BLaER1 (cell line): ENCODE measurements around the gene PTGDS.

Experiments used
- H3K27ac ChIP-seq: shearing (Covaris generic); formaldehyde crosslinking; 2 replicates; pipeline ENCODE4 v1.8.1; 2022
- H3K27me3 ChIP-seq: shearing (Covaris generic); formaldehyde crosslinking; 2 replicates; pipeline ENCODE4 v1.8.1; 2022
- H3K36me3 ChIP-seq: shearing (Covaris generic); formaldehyde crosslinking; 2 replicates; pipeline ENCODE4 v1.8.1; 2022
- H3K4me1 ChIP-seq: shearing (Covaris generic); formaldehyde crosslinking; 2 replicates; pipeline ENCODE4 v1.8.1; 2022
- H3K4me2 ChIP-seq: shearing (Covaris generic); formaldehyde crosslinking; 2 replicates; pipeline ENCODE4 v1.8.1; 2022
- H3K4me3 ChIP-seq: shearing (Covaris generic); formaldehyde crosslinking; 2 replicates; pipeline ENCODE4 v1.8.1; 2022
- H3K9ac ChIP-seq: shearing (Covaris generic); formaldehyde crosslinking; 2 replicates; pipeline ENCODE4 v1.8.1; 2022
- H3K9me3 ChIP-seq: shearing (Covaris generic); formaldehyde crosslinking; 2 replicates; pipeline ENCODE4 v1.8.1; 2022
- H4K20me1 ChIP-seq: shearing (Covaris generic); formaldehyde crosslinking; 2 replicates; pipeline ENCODE4 v1.8.1; 2022
- Cebpa-rat ChIP-seq: shearing (Covaris generic); IDR thresholded peaks from 2 replicates; pipeline ENCODE4 v1.8.1; 2022

PTGDS gene

GRCh38 chr9:136939996-136940525 lies 37.2 kb upstream of the PTGDS start:
- H3K27ac ChIP-seq: no peak overlapping the region
- H3K4me2 ChIP-seq: no peak overlapping the region
- H3K4me1 ChIP-seq: peaks cover 14% of the 10 kb centered on the region
- peaks cover 64% of the 10 kb centered on the region for H4K20me1 ChIP-seq
- peaks cover 4% of the 10 kb centered on the region; the same call in 1 of the 2 replicates for H3K9me3 ChIP-seq
- no peaks in the 10 kb centered on the region for H3K27me3 ChIP-seq
- no peak overlapping the region for H3K9ac ChIP-seq
- no peak for TF ChIP-seq Cebpa-rat
- no peak overlapping the region for H3K4me3 ChIP-seq
- H3K36me3 ChIP-seq: peaks cover 67% of the 10 kb centered on the region

- H4K20me1 ChIP-seq: peaks cover 64% of the 10 kb centered on the region
- H3K36me3 ChIP-seq: peaks cover 66% of the 10 kb centered on the region
- no peak overlapping the region for H3K4me2 ChIP-seq
- H3K9ac ChIP-seq: no peak overlapping the region
- H3K27ac ChIP-seq: no peak overlapping the region
- TF ChIP-seq Cebpa-rat: no peak
- H3K27me3 ChIP-seq: no peaks in the 10 kb centered on the region
- peaks cover 21% of the 10 kb centered on the region for H3K4me1 ChIP-seq
- H3K9me3 ChIP-seq: peaks cover 4% of the 10 kb centered on the region; the same call in 1 of the 2 replicates
- no peak overlapping the region for H3K4me3 ChIP-seq
These were observed 36.6 kb upstream of the PTGDS start for GRCh38 chr9:136940526-136941230.

GRCh38 chr9:136941231-136942111 lies 35.8 kb upstream of the PTGDS start:
- no peak for TF ChIP-seq Cebpa-rat
- H3K9me3 ChIP-seq: peaks cover 4% of the 10 kb centered on the region; the same call in 1 of the 2 replicates
- peaks cover 64% of the 10 kb centered on the region for H4K20me1 ChIP-seq
- no peak overlapping the region for H3K4me3 ChIP-seq
- H3K9ac ChIP-seq: no peak overlapping the region
- peaks cover 26% of the 10 kb centered on the region for H3K4me1 ChIP-seq
- H3K4me2 ChIP-seq: no peak overlapping the region
- no peaks in the 10 kb centered on the region for H3K27me3 ChIP-seq
- H3K27ac ChIP-seq: no peak overlapping the region
- H3K36me3 ChIP-seq: peaks cover 62% of the 10 kb centered on the region

GRCh38 chr9:136942112-136942880 lies 35.0 kb upstream of the PTGDS start:
- Histone ChIP-seq H3K4me2 (peak overlapping the region; percentile 99; the same call in 1 of the 2 replicates), H3K9ac (peak overlapping the region; percentile 96; the same call in 1 of the 2 replicates), H3K4me3 (peak overlapping the region; percentile 99; the same call in 1 of the 2 replicates), H3K9me3 (peaks cover 2% of the 10 kb centered on the region; the same call in 1 of the 2 replicates), H3K4me1 (peaks cover 26% of the 10 kb centered on the region), H3K27ac (no peak overlapping the region), H3K36me3 (peaks cover 54% of the 10 kb centered on the region), H4K20me1 (peaks cover 62% of the 10 kb centered on the region), H3K27me3 (no peaks in the 10 kb centered on the region)
- no peak for TF ChIP-seq Cebpa-rat

GRCh38 chr9:136942881-136943230 lies 34.4 kb upstream of the PTGDS start:
- Histone ChIP-seq H3K4me3 (peak overlapping the region; percentile 99; the same call in 1 of the 2 replicates), H3K4me2 (peak overlapping the region; percentile 99), H3K9me3 (no peaks in the 10 kb centered on the region), H3K4me1 (peaks cover 32% of the 10 kb centered on the region), H3K36me3 (peaks cover 48% of the 10 kb centered on the region), H3K27ac (no peak overlapping the region), H3K9ac (peak overlapping the region; percentile 96; the same call in 1 of the 2 replicates), H4K20me1 (peaks cover 56% of the 10 kb centered on the region), H3K27me3 (no peaks in the 10 kb centered on the region)
- TF ChIP-seq Cebpa-rat: no peak

- H3K4me2 ChIP-seq: peak overlapping the region; percentile 99
- H3K27me3 ChIP-seq: no peaks in the 10 kb centered on the region
- H4K20me1 ChIP-seq: peaks cover 53% of the 10 kb centered on the region
- no peaks in the 10 kb centered on the region for H3K9me3 ChIP-seq
- H3K4me1 ChIP-seq: peaks cover 39% of the 10 kb centered on the region
- peaks cover 42% of the 10 kb centered on the region for H3K36me3 ChIP-seq
- TF ChIP-seq Cebpa-rat: no peak
- peak overlapping the region; percentile 95 for H3K27ac ChIP-seq
- peak overlapping the region; percentile 99 for H3K4me3 ChIP-seq
- peak overlapping the region; percentile 96 for H3K9ac ChIP-seq
These were observed 33.8 kb upstream of the PTGDS start for GRCh38 chr9:136943291-136944211.

GRCh38 chr9:136944212-136944518 lies 33.1 kb upstream of the PTGDS start:
- peak overlapping the region; percentile 99 for H3K4me2 ChIP-seq
- peak overlapping the region; percentile 95 for H3K27ac ChIP-seq
- no peaks in the 10 kb centered on the region for H3K9me3 ChIP-seq
- H3K9ac ChIP-seq: peak overlapping the region; percentile 96
- H3K36me3 ChIP-seq: peaks cover 38% of the 10 kb centered on the region
- peaks cover 45% of the 10 kb centered on the region for H3K4me1 ChIP-seq
- TF ChIP-seq Cebpa-rat: no peak
- peak overlapping the region; percentile 99 for H3K4me3 ChIP-seq
- H4K20me1 ChIP-seq: peaks cover 52% of the 10 kb centered on the region
- H3K27me3 ChIP-seq: no peaks in the 10 kb centered on the region

- H4K20me1 ChIP-seq: peaks cover 46% of the 10 kb centered on the region
- H3K4me1 ChIP-seq: peaks cover 47% of the 10 kb centered on the region
- peak within 1 kb of the TSS; percentile 99 for H3K4me2 ChIP-seq
- peak within 1 kb of the TSS; percentile 99 for H3K4me3 ChIP-seq
- no peaks in the 10 kb centered on the region for H3K9me3 ChIP-seq
- peak within 1 kb of the TSS; percentile 96 for H3K9ac ChIP-seq
- peak within 1 kb of the TSS; percentile 95 for H3K27ac ChIP-seq
- TF ChIP-seq Cebpa-rat: no peak
- H3K36me3 ChIP-seq: peaks cover 33% of the 10 kb centered on the region
- no peaks in the 10 kb centered on the region for H3K27me3 ChIP-seq
These were observed 32.6 kb upstream of the PTGDS start, which contains the start of the genes C8G and FBXW5 for GRCh38 chr9:136944519-136945332. Gene C8G (plus strand): TSS chr9:136945243. CDS start chr9:136945321, 78 bp downstream. Gene FBXW5 (minus strand): TSS chr9:136944738. CDS start chr9:136944083, 655 bp downstream.
